Lower leg skin (tissue), 4 donors: ENCODE data around the gene ZNF646. TPM values are rescaled to one million over a fixed set of nuclear protein-coding genes. Genes with fewer than 3 reads are reported as not detected.

Source experiments
- DNase-seq, 2 donors: peaks; one replicate each; pipeline ENCODE4 v3.0.0-alpha.2; 2019; ENCODE audit warnings: low spot score in 2 of 2
- H3K4me3 ChIP-seq: fragments of 200-600 bp; sonication (generic); 2 replicates; pipeline ENCODE4 v1.5.1; 2017; ENCODE audit warnings: mild to moderate bottlenecking, low read depth; ENCODE audit not compliant: poor library complexity, severe bottlenecking
- POLR2A ChIP-seq, 2 donors: fragments of 450-650 bp; IDR thresholded peaks; one replicate each; pipeline ENCODE4 v1.6.1; 2016 to 2017; ENCODE audit warnings: antibody characterized with exemption in 2 of 2, mild to moderate bottlenecking in 1 of 2, moderate library complexity in 1 of 2
- WGBS, 2 donors: methylation state at CpG; one replicate each; pipeline ENCODE4 v1.1.5; 2018; 5-methylcytosine and 5-hydroxymethylcytosine counted together
- intact Hi-C: fragments of 100-400 bp; cut with DNase I; formaldehyde crosslinking; loops from one replicate; pipeline ENCODE4 v1.15.0; 2023; ENCODE audit warnings: low total_unique reads
- total RNA-seq, 4 donors: library from RNA; depleted of rRNA; stranded (reverse); fragments of >200 nt; gene quantifications; one replicate each; pipeline ENCODE4 v1.1.0, GENCODE V29; 2016
- TF ChIP-seq, protein P1 (sequence below), 3 donors: fragments of 450-650 bp; IDR thresholded peaks; one replicate each; pipeline ENCODE4 v1.5.1; 2016; ENCODE audit warnings: antibody characterized with exemption in 3 of 3, mild to moderate bottlenecking in 3 of 3, moderate library complexity in 2 of 3

ZNF646 gene
- total RNA-seq, 4 donors from 2014 or later: 25.4 to 30.3 (median 27.1) TPM

DNA sequence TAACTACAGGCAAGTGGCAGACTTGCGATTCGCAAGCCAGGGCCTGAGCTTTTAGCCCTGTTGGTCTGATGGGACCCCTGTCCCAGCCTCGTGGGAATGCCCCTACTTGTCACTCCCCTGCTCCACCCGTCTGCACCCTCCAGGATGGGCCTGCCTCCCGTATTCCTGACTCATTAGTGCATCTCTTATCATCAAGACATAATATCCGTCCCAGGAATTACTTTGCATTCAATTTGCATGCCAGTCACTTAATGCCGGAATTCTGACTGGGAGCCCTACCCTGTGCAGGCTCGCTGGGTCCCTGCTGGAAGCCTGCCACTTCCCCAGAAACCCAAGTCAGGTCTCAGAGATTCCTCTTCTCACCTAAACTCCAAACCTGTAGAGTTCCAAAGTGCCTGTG lies 11.2 kb downstream of the ZNF646 start:
- 50 to 53% methylated on average over 8 of the region's 8 CpGs for WGBS, 2 donors
- TF ChIP-seq, protein P1, sequence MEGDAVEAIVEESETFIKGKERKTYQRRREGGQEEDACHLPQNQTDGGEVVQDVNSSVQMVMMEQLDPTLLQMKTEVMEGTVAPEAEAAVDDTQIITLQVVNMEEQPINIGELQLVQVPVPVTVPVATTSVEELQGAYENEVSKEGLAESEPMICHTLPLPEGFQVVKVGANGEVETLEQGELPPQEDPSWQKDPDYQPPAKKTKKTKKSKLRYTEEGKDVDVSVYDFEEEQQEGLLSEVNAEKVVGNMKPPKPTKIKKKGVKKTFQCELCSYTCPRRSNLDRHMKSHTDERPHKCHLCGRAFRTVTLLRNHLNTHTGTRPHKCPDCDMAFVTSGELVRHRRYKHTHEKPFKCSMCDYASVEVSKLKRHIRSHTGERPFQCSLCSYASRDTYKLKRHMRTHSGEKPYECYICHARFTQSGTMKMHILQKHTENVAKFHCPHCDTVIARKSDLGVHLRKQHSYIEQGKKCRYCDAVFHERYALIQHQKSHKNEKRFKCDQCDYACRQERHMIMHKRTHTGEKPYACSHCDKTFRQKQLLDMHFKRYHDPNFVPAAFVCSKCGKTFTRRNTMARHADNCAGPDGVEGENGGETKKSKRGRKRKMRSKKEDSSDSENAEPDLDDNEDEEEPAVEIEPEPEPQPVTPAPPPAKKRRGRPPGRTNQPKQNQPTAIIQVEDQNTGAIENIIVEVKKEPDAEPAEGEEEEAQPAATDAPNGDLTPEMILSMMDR (IDR thresholded peaks at IDR 0.05): no peak
- TF ChIP-seq POLR2A (IDR thresholded peaks at IDR 0.05): no peak
- intact Hi-C loops: no loop called here
- DNase-seq: no peak
- no peak overlapping the region for H3K4me3 ChIP-seq

DNA sequence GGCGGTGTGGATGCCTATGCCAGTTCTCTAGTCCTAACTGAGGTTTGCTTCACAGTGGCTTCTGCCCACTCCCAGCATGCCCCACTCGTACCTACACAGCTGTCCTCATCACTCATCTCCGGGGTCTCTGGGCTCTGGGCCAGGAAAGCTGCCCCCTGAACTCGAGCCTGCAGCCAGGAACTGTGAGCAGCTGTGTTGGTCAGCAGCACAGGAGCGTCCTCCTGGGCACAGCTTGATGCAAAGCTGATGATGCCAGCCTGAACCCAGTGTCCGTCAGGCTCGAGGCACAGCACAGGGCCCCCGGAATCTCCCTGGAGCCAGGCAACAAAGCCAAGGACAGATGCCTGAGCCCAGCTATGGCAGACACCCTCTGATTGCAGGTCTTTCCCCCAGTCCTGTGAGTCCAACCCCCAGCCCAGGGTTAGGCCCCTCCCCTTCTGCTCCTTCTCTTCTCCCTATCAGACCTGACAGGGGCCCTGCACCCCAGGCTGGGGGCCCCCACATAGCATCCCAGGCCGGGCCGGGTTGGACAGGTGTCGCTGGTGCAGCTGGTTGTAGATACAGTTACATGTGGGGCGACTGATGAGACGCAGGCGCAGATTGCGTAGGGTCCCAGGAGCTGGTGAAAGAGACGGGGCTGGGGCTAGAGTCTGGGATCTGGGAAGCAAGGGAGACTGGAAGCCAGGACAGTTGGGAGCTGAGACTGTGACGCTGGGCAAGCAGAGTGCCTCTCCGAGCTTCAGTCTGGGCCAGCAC lies 11.8 kb downstream of the ZNF646 start:
- no peak for TF ChIP-seq POLR2A (IDR thresholded peaks at IDR 0.05)
- TF ChIP-seq, protein P1 (IDR thresholded peaks at IDR 0.05): no peak
- no peak for DNase-seq
- 83 to 91% methylated on average over 18 of the region's 18 CpGs for WGBS, 2 donors
- intact Hi-C loops: no loop called here
- H3K4me3 ChIP-seq: no peak overlapping the region

DNA sequence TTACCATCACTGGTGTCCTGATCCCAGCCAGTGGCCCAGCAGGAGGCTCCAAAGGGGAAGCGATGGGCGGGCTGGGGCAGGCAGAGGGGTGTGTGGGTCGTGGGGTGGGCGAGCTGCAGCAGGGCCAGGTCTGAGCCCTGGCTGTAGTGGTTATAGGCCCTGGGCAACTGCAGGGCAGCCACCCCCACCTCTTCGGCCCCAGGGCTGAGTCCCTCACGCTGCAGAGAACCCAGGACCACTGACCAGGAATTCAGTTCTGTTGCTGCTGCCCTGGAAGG lies 12.3 kb downstream of the ZNF646 start:
- intact Hi-C loops: no loop called here
- TF ChIP-seq POLR2A (IDR thresholded peaks at IDR 0.05): no peak
- TF ChIP-seq, protein P1 (IDR thresholded peaks at IDR 0.05): no peak
- no peak for DNase-seq
- 85 to 88% methylated on average over 5 to 6 of the region's 6 CpGs for WGBS, 2 donors
- no peak overlapping the region for H3K4me3 ChIP-seq

DNA sequence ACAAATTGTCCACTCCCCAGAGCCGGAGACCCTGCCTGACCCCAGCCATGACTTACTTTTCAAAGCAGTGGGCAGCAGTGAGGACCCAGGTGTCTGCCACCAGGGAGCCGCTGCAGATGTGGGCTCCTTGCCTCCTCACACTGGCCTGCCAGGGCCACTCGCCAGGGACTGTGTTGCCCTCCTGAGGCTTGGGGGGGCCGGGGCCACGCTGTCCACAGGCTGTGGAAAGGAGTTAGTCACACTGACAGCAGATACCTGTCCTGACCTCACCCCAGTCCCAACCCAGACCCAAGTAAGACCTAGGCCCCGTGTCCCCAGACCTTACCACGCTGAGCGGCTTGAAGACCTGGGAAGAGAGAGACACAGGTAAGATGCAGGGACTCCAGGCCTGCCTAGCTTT lies 13.3 kb downstream of the ZNF646 start:
- no peak for TF ChIP-seq POLR2A (IDR thresholded peaks at IDR 0.05)
- TF ChIP-seq, protein P1 (IDR thresholded peaks at IDR 0.05): no peak
- intact Hi-C loops: no loop called here
- 77 to 91% methylated on average over 6 to 8 of the region's 8 CpGs for WGBS, 2 donors
- no peak for DNase-seq
- no peak overlapping the region for H3K4me3 ChIP-seq

DNA sequence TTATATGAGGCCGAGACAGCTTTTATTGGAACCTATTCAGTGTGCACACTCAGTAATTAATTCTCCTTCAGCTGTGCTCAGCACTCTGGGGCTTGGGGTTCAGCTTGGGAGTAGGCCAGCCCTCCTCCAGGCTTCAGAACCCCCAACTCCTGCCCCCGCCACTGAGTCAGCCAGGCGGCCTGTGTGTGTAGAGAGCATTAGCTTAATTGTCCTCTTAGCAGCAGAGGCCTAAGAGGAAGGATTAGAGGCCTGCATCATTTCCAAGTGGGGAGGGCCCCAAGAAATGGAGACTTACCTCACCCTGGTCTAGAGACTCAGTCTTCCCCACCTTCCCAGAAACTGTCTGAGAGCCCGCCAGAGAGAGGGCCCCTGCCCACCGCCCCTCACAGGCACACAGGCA lies 13.7 kb downstream of the ZNF646 start:
- intact Hi-C loops: no loop called here
- TF ChIP-seq, protein P1 (IDR thresholded peaks at IDR 0.05): no peak
- TF ChIP-seq POLR2A (IDR thresholded peaks at IDR 0.05): no peak
- H3K4me3 ChIP-seq: no peak overlapping the region
- WGBS, 2 donors: 77 to 79% methylated on average over 3 to 5 of the region's 5 CpGs
- no peak for DNase-seq
